Liver (tissue), 9 donors: ENCODE data around the gene CDH26. TPM values are rescaled to one million over a fixed set of nuclear protein-coding genes. Genes with fewer than 3 reads are reported as not detected.

Source experiments
- DNase-seq: peaks from one replicate; pipeline ENCODE4 v3.0.0-alpha.2; 2017; ENCODE audit warnings: low spot score
- H3K27ac ChIP-seq, 2 donors: one replicate each; pipeline ENCODE4 v1.7.0; 2013; ENCODE audit warnings: inconsistent platforms in 2 of 2, low read length in 2 of 2, control low read depth in 1 of 2, low read depth in 1 of 2, mild to moderate bottlenecking in 1 of 2
- H3K27me3 ChIP-seq, 4 donors: one replicate each; pipeline versions ENCODE4 v1.6.1 to v1.7.0; 2013; ENCODE audit warnings: low read length in 3 of 4, inconsistent platforms in 1 of 4, mild to moderate bottlenecking in 1 of 4, moderate library complexity in 1 of 4; ENCODE audit not compliant: control insufficient read depth in 4 of 4, insufficient read depth in 4 of 4
- H3K36me3 ChIP-seq, 4 donors: one replicate each; pipeline versions ENCODE4 v1.6.1 to v1.7.0; 2013; ENCODE audit warnings: low read length in 3 of 4, mild to moderate bottlenecking in 3 of 4, low read depth in 1 of 4, moderate library complexity in 1 of 4; ENCODE audit not compliant: control insufficient read depth in 4 of 4, insufficient read depth in 3 of 4
- H3K4me1 ChIP-seq, 4 donors: one replicate each; pipeline versions ENCODE4 v1.6.1 to v1.7.0; 2013; ENCODE audit warnings: low read length in 3 of 4, mild to moderate bottlenecking in 3 of 4, moderate library complexity in 1 of 4; ENCODE audit not compliant: control insufficient read depth in 4 of 4, insufficient read depth in 4 of 4
- H3K4me3 ChIP-seq, 3 donors: one replicate each; pipeline versions ENCODE4 v1.6.1 to v1.7.0; 2013; ENCODE audit warnings: low read length in 3 of 3, control low read depth in 1 of 3, low read depth in 1 of 3, mild to moderate bottlenecking in 1 of 3
- H3K9ac ChIP-seq, 2 donors: one replicate each; pipeline ENCODE4 v1.7.0; 2013; ENCODE audit warnings: low read length in 2 of 2, mild to moderate bottlenecking in 2 of 2, moderate library complexity in 2 of 2, control low read depth in 1 of 2, low read depth in 1 of 2
- H3K9me3 ChIP-seq, 4 donors: one replicate each; pipeline versions ENCODE4 v1.6.1 to v1.7.0; 2013; ENCODE audit warnings: low read length in 3 of 4; ENCODE audit not compliant: control insufficient read depth in 4 of 4
- ATF3 ChIP-seq: IDR thresholded peaks from 2 replicates; pipeline ENCODE4 v1.6.1; 2016; ENCODE audit warnings: antibody characterized with exemption
- CTCF ChIP-seq: fragments of 150-350 bp; IDR thresholded peaks from 2 replicates; pipeline ENCODE4 v1.5.1; 2017; ENCODE audit warnings: improper control_type of control experiment, low read depth, low read length; ENCODE audit not compliant: missing input control
- EGR1 ChIP-seq, 2 donors: IDR thresholded peaks; 2 replicates each; pipeline ENCODE4 v1.6.1; 2016 to 2018; ENCODE audit warnings: antibody characterized with exemption in 2 of 2, low read depth in 2 of 2
- GABPA ChIP-seq, 2 donors: IDR thresholded peaks in 1 of 2; conservative IDR thresholded peaks in 1 of 2; 2 replicates each; pipeline ENCODE4 v1.6.1; 2016; ENCODE audit warnings: antibody characterized with exemption in 2 of 2, mild to moderate bottlenecking in 1 of 2, moderate library complexity in 1 of 2
- HNF4A ChIP-seq, 2 donors: conservative IDR thresholded peaks; 2 replicates each; pipeline ENCODE4 v1.6.1; 2016; ENCODE audit warnings: antibody characterized with exemption in 2 of 2, mild to moderate bottlenecking in 2 of 2
- MAX ChIP-seq: IDR thresholded peaks from 2 replicates; pipeline ENCODE4 v1.6.1; 2016; ENCODE audit warnings: antibody characterized with exemption
- NR2F2 ChIP-seq: IDR thresholded peaks from 2 replicates; pipeline ENCODE4 v1.6.1; 2016; ENCODE audit warnings: antibody characterized with exemption
- RAD21 ChIP-seq, 2 donors: IDR thresholded peaks; 2 replicates each; pipeline ENCODE4 v1.6.1; 2016; ENCODE audit warnings: antibody characterized with exemption in 2 of 2, mild to moderate bottlenecking in 2 of 2
- REST ChIP-seq: IDR thresholded peaks from 2 replicates; pipeline ENCODE4 v1.6.1; 2016; ENCODE audit warnings: antibody characterized with exemption, mild to moderate bottlenecking
- SP1 ChIP-seq: IDR thresholded peaks from 2 replicates; pipeline ENCODE4 v1.6.1; 2018; ENCODE audit warnings: antibody characterized with exemption, mild to moderate bottlenecking
- TAF1 ChIP-seq: conservative IDR thresholded peaks from 2 replicates; pipeline ENCODE4 v1.6.1; 2016; ENCODE audit warnings: antibody characterized with exemption, mild to moderate bottlenecking
- YY1 ChIP-seq: IDR thresholded peaks from 2 replicates; pipeline ENCODE4 v1.6.1; 2016; ENCODE audit warnings: antibody characterized with exemption, mild to moderate bottlenecking
- WGBS: extraction: QIAGEN DNeasy Blood & Tissue Kit; methylation state at CpG from one replicate; pipeline ENCODE4 v1.1.7; 2013; 5-methylcytosine and 5-hydroxymethylcytosine counted together
- polyA plus RNA-seq, 2 donors: library from polyadenylated mRNA; stranded (reverse) in 1 of 2; unstranded in 1 of 2; fragments of 200-250 nt in 1 of 2; fragments of >200 nt in 1 of 2; fragmentation: Nextera tagmentation in 1 of 2; extraction: Ambion mirVana in 1 of 2; gene quantifications; one replicate each; pipeline versions ENCODE4 v1.2.1 to v1.2.3, GENCODE V29; 2013 to 2015
- total RNA-seq, 2 donors: library from RNA; depleted of rRNA; stranded (reverse); fragments of >200 nt; gene quantifications; one replicate each; pipeline ENCODE4 v1.2.3, GENCODE V29; 2014
- donor health status: healthy.
- donor health status: healthy.
- donor health status: healthy.
- donor health status: healthy.
- donor health status: healthy.

Gene CDH26
- total and polyA plus RNA-seq, 4 donors, result 0.03 to 0.70 (median 0.43) TPM

DNA sequence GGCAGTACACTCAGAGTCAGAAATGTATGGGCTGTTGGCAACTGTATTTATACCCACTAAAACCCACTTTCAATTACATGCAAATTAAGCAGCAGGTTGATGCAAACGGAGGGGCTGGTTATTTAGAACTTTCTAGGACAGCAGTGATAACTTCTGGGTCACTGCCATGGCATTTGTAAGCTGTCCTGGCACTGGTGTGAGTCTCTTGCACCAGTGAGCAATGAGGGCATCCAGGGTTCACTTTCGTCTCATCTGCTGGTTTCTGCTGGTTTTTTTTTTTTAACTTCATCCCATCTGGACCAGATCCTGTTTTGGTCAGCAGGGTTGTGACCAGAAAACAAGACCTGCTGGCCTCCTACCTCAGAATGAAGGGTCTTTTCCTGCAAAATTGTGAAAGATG, 49.2 kb downstream of the CDH26 start (continued):
- TF ChIP-seq REST (no peak), RAD21 (IDR thresholded peaks at IDR 0.05) (no peak), CTCF (no peak), YY1 (no peak)

DNA sequence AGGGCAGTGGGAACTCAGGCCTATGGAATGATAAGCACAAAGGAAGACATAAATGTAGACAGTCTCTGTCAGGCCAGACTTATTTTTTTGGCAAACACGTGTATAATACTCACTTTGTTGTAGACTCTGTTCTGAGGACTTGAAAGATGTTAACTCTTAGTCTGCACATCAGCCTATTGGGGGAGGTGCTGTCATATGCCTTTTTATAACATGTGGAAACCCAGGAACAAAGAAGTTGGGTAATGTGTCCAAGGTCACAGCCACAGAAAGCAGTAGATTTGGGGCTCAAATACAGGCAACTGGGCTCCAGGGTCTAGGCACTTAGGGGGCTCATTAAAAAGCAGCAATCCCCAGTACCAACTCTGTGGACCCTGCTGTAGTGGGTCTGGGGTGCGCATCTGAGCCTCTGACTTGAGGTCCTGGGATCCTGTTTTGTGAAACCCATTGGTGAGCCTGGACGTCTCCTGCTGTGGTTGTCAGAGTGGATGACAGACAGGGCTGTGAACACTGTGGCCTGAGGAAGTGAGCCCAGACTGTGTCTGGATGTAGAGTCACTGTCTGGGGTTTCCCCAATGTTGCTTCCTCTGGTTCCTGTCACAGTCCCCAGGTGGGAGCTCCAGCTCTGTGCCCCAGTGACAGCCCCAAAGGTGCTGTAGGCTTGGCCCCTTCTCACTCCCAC, 50.0 kb downstream of the CDH26 start:
- no peaks in the 10 kb centered on the region for H3K9me3 ChIP-seq
- 81% methylated on average over 3 of the region's 3 CpGs for WGBS
- H3K4me1 ChIP-seq, result no peaks in the 10 kb centered on the region
- no peak overlapping the region for H3K27ac ChIP-seq
- no peak overlapping the region for H3K4me3 ChIP-seq
- no peak for TF ChIP-seq SP1
- TF ChIP-seq CTCF, result no peak
- H3K9ac ChIP-seq, result no peak overlapping the region
- H3K27me3 ChIP-seq, result peaks cover 0 to 3% (median 0%) of the 10 kb centered on the region in 4 donors
- H3K36me3 ChIP-seq, result peaks cover 0 to 1% (median 0%) of the 10 kb centered on the region in 4 donors
- no peak for DNase-seq

- Histone ChIP-seq H3K27ac (no peak overlapping the region), H3K36me3 (peaks cover 0 to 1% (median 0%) of the 10 kb centered on the region in 4 donors), H3K9me3 (no peaks in the 10 kb centered on the region), H3K9ac (no peak overlapping the region), H3K4me1 (no peaks in the 10 kb centered on the region), H3K4me3 (no peak overlapping the region), H3K27me3 (no peaks in the 10 kb centered on the region)
- DNase-seq, result no peak
- 95% methylated on average over 13 of the region's 13 CpGs for WGBS
- no peak for TF ChIP-seq REST
- no peak for TF ChIP-seq GABPA (IDR thresholded peaks at IDR 0.05 in 1 of 2, conservative IDR thresholded peaks at IDR 0.05 in 1 of 2)
- no peak for TF ChIP-seq TAF1
- TF ChIP-seq NR2F2, result no peak
- no peak for TF ChIP-seq EGR1 (IDR thresholded peaks at IDR 0.05; ENCODE audit: low read depth in 2 of 2)
- no peak for TF ChIP-seq YY1
- no peak for TF ChIP-seq CTCF
- TF ChIP-seq HNF4A (conservative IDR thresholded peaks at IDR 0.05), result no peak
- no peak for TF ChIP-seq MAX
- no peak for TF ChIP-seq RAD21 (IDR thresholded peaks at IDR 0.05)
- TF ChIP-seq ATF3, result no peak
Observed at GRCh38 chr20:60009318-60009717, 51.1 kb downstream of the CDH26 start.
